Subcutaneous abdominal adipose tissue (tissue), 5 donors: ENCODE measurements around the gene ITPR3.

Experiments used
- H3K27ac ChIP-seq: one replicate; pipeline ENCODE4 v1.7.0; 2013; ENCODE audit warnings: low read depth, mild to moderate bottlenecking, inconsistent platforms, low read length, moderate library complexity
- H3K27me3 ChIP-seq, 5 donors: one replicate each; pipeline ENCODE4 v1.7.0; 2013; ENCODE audit warnings: low read length in 5 of 5, inconsistent platforms in 1 of 5; ENCODE audit not compliant: control insufficient read depth in 5 of 5, insufficient read depth in 4 of 5
- H3K36me3 ChIP-seq, 5 donors: one replicate each; pipeline ENCODE4 v1.7.0; 2013; ENCODE audit warnings: low read length in 5 of 5; ENCODE audit not compliant: control insufficient read depth in 5 of 5, insufficient read depth in 5 of 5
- H3K4me1 ChIP-seq, 5 donors: one replicate each; pipeline ENCODE4 v1.7.0; 2013; ENCODE audit warnings: low read length in 5 of 5, mild to moderate bottlenecking in 3 of 5, moderate library complexity in 1 of 5; ENCODE audit not compliant: control insufficient read depth in 5 of 5, insufficient read depth in 5 of 5
- H3K4me3 ChIP-seq, 5 donors: one replicate each; pipeline ENCODE4 v1.7.0; 2013; ENCODE audit warnings: low read length in 5 of 5, low read depth in 1 of 5
- H3K9ac ChIP-seq, 5 donors: one replicate each; pipeline ENCODE4 v1.7.0; 2013; ENCODE audit warnings: low read length in 5 of 5, mild to moderate bottlenecking in 4 of 5, moderate library complexity in 3 of 5
- H3K9me3 ChIP-seq, 5 donors: one replicate each; pipeline ENCODE4 v1.7.0; 2013; ENCODE audit warnings: low read length in 5 of 5; ENCODE audit not compliant: control insufficient read depth in 5 of 5
- donor health status: healthy.
- donor health status: healthy.
- donor health status: healthy.
- donor health status: healthy.
- donor health status: healthy.

The ITPR3 gene

DNA sequence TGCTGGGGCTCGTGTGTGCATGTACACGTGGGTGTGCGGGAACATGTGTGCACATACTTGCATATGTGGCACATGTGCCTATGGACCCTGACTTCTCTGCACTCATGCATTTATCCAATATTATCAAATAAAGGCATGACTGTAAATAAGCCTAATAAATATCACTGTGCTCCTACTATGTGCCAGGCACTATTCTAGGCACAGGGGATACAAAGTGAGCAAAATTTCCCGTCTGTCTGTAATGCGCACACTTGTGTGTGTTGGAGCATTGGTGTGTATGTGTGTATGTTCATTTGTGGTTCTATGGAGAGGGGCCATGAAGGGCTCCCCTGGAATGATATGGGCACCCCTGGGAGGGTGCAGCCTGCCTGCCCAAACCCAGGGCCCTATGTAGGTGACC lies 41.9 kb downstream of the ITPR3 start:
- Histone ChIP-seq H3K27me3 (peaks cover 0 to 2% (median 0%) of the 10 kb centered on the region in 5 donors), H3K27ac (no peak overlapping the region), H3K36me3 (peaks cover 0 to 36% (median 32%) of the 10 kb centered on the region in 5 donors), H3K4me3 (no peak overlapping the region), H3K4me1 (no peaks in the 10 kb centered on the region), H3K9ac (no peak overlapping the region), H3K9me3 (no peaks in the 10 kb centered on the region)

DNA sequence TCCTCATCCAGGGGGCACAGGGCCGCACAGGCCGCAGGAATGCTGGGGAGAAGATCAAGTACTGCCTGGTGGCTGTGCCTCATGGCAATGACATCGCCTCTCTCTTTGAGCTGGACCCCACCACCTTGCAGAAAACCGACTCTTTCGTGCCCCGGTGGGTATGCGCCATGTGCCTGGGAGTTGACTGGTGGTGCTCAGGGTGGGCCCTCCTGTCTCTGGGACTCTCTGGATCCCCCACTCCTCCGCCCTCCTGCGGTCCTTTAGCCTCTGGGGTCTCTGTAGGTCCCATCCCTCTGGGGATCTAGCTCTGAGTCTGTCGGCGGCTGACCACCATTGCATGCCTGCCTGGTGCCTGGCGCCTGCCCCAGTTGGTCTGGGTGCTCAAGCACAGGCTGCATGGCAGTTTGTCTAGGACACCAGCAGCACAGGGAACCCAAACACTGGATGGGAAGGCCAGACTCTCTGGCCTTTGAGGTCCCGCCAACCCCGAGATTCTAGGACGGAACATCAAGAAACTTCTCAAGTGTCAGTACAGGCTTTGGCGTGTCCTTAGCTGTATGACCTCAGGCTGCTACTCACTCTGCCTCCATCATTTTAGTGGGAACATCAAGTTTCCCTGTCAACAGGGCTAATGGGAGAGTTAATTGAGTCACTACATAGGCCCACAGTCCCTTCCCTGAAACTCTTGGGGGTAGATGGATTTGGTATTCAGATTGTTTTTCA lies 42.8 kb downstream of the ITPR3 start:
- no peaks in the 10 kb centered on the region for H3K9me3 ChIP-seq
- H3K27me3 ChIP-seq = peaks cover 0 to 2% (median 0%) of the 10 kb centered on the region in 5 donors
- no peak overlapping the region for H3K27ac ChIP-seq
- no peak overlapping the region for H3K9ac ChIP-seq
- no peaks in the 10 kb centered on the region for H3K4me1 ChIP-seq
- H3K4me3 ChIP-seq = no peak overlapping the region
- H3K36me3 ChIP-seq = peaks cover 0 to 44% (median 33%) of the 10 kb centered on the region in 5 donors

DNA sequence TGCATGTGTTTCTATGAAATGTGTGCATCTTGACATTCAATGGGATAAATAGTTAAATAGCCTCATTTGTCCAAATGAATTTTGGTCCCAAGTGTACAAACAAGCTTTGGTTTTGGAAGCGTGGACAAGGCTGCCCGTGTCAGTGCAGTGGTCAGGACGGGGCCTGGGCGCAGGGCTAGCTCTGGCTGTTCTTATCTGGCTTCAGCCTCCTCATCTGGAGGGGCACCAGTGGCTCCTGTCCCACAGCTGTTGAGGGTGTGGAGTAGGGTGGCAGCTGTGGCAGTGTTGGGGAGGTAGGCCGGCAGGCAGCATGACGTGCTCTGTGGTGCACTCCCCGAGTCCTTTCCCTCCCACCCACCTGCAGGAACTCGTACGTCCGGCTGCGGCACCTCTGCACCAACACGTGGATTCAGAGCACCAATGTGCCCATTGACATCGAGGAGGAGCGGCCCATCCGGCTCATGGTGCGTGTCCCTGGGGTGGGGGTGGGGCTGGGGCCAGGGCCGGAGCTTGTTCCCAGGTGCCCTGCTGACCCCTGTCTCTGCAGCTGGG lies 43.5 kb downstream of the ITPR3 start:
- Histone ChIP-seq H3K27ac (no peak overlapping the region), H3K27me3 (peaks cover 0 to 2% (median 0%) of the 10 kb centered on the region in 5 donors), H3K9ac (no peak overlapping the region), H3K36me3 (peaks cover 0 to 51% (median 37%) of the 10 kb centered on the region in 5 donors), H3K4me3 (no peak overlapping the region), H3K9me3 (no peaks in the 10 kb centered on the region), H3K4me1 (no peaks in the 10 kb centered on the region)

DNA sequence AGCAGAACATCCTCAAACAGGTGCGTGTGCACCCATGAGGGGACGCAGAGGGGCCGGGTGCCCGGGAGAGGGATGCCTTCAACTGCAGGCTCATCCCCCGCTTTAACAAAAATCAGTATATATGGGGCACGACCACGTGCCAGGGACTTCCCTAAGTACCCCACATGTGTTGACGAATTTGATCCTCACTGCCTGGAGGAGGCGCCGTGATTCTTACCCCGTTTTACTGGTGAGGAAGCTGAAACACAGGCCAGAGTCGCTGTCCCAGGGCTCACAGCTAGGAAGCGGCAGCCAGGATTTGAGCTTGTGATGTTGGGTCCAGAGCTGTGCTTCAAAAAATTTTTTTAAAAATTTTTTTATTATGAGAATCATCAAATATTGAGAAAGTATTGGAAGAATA lies 44.8 kb downstream of the ITPR3 start:
- Histone ChIP-seq H3K4me3 (no peak overlapping the region), H3K27ac (no peak overlapping the region), H3K4me1 (no peaks in the 10 kb centered on the region), H3K9me3 (no peaks in the 10 kb centered on the region), H3K36me3 (peaks cover 0 to 63% (median 46%) of the 10 kb centered on the region in 5 donors), H3K9ac (no peak overlapping the region), H3K27me3 (no peaks in the 10 kb centered on the region)

DNA sequence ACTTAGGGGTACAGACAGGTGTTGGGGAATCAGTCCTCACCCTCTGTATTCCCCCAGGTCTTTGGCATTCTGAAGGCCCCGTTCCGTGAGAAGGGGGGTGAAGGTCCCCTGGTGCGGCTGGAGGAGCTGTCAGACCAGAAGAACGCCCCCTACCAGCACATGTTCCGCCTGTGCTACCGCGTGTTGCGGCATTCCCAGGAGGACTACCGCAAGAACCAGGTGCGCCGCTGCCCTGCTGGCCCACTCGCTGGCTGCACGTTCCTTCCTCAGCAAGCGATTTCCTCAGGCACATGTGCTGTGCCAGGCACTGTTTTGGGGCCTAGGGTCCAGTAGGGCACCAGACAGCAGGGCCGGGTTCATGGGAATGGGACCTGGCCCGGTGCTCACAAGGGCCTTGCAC lies 46.0 kb downstream of the ITPR3 start:
- Histone ChIP-seq H3K27me3 (no peaks in the 10 kb centered on the region), H3K36me3 (peaks cover 0 to 71% (median 51%) of the 10 kb centered on the region in 5 donors)

DNA sequence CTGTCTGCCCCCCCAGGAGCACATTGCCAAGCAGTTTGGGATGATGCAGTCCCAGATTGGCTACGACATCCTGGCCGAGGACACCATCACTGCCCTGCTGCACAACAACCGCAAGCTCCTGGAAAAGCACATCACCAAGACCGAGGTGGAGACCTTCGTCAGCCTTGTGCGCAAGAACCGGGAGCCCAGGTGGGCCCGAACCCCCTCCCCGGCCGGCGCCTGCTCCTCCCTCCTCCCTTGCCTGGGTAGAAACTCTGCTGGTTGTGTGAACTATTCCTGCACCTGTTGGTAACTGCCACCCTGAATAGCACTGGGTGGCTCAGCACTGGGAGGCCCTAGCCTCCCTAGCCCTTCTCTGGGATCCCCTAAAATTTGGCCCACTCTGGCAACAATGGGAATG lies 46.7 kb downstream of the ITPR3 start:
- Histone ChIP-seq H3K4me3 (no peak overlapping the region), H3K36me3 (peaks cover 0 to 70% (median 48%) of the 10 kb centered on the region in 5 donors), H3K4me1 (no peaks in the 10 kb centered on the region), H3K9me3 (no peaks in the 10 kb centered on the region), H3K9ac (no peak overlapping the region), H3K27ac (no peak overlapping the region), H3K27me3 (no peaks in the 10 kb centered on the region)

More for the DNA sequence above, 46.0 kb downstream of the ITPR3 start:
- Histone ChIP-seq H3K9me3 (no peaks in the 10 kb centered on the region), H3K27ac (no peak overlapping the region), H3K4me1 (no peaks in the 10 kb centered on the region), H3K9ac (no peak overlapping the region), H3K4me3 (no peak overlapping the region)

DNA sequence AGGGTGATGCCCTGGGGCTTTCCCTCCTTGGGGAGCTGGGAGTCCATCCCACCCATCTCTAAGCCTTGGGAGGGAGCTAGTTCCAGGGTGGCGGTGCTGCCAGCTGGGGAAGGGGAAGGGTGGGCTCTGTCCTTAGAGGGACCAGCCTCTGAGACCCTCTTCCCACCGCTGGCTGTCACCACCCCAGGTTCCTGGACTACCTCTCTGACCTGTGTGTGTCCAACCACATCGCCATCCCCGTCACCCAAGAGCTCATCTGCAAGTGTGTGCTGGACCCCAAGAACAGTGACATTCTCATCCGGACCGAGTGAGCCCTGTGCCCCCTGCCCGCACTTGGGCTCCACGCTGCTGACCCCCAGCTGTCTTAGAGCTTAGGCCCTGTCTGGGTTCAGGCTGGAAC lies 47.2 kb downstream of the ITPR3 start:
- Histone ChIP-seq H3K4me1 (peaks cover 0 to 5% (median 0%) of the 10 kb centered on the region in 5 donors), H3K36me3 (peaks cover 0 to 67% (median 47%) of the 10 kb centered on the region in 5 donors), H3K4me3 (no peak overlapping the region), H3K27ac (no peak overlapping the region), H3K27me3 (no peaks in the 10 kb centered on the region), H3K9ac (no peak overlapping the region), H3K9me3 (no peaks in the 10 kb centered on the region)

DNA sequence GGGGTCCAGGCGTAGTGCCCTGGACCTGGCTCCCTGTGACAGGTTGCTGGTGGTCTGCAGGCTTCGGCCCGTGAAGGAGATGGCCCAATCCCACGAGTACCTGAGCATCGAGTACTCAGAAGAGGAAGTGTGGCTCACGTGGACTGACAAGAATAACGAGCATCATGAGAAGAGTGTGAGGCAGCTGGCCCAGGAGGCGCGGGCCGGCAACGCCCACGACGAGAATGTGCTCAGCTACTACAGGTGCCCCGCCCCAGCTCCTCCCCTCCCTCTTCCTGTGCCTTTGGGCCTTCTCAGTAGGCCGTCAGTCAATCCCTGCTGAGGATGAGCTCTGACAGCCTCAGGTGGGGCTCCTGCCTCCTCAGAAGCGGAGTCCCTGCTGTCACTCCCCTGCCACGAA lies 47.8 kb downstream of the ITPR3 start:
- Histone ChIP-seq H3K27me3 (peaks cover 0 to 2% (median 0%) of the 10 kb centered on the region in 5 donors), H3K27ac (no peak overlapping the region), H3K9me3 (no peaks in the 10 kb centered on the region), H3K36me3 (peaks cover 0 to 67% (median 51%) of the 10 kb centered on the region in 5 donors), H3K9ac (no peak overlapping the region), H3K4me3 (no peak overlapping the region), H3K4me1 (peaks cover 0 to 7% (median 0%) of the 10 kb centered on the region in 5 donors)

DNA sequence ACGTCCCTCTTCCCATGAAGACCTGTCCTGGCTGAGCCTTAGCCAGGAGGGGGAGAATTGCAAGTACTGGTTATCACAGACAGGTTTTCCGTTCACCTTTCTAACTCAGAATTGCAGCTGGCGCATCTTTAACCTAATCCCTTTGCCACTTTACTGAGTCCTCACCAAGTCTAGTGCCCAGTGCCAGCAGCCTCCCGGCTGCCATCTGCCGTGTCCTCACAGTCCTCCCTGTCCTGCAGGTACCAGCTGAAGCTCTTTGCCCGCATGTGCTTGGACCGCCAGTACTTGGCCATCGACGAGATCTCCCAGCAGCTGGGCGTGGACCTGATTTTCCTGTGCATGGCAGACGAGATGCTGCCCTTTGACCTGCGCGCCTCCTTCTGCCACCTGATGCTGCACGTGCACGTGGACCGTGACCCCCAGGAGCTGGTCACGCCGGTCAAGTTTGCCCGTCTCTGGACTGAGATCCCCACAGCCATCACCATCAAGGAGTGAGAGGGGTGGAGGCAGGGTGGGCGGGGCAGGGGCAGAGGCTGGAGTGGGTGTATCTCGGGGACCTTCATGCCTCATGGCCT lies 49.1 kb downstream of the ITPR3 start:
- Histone ChIP-seq H3K9me3 (no peaks in the 10 kb centered on the region), H3K36me3 (peaks cover 0 to 69% (median 49%) of the 10 kb centered on the region in 5 donors), H3K9ac (no peak overlapping the region), H3K4me3 (no peak overlapping the region), H3K4me1 (peaks cover 0 to 7% (median under 1%) of the 10 kb centered on the region in 5 donors), H3K27ac (no peak overlapping the region), H3K27me3 (peaks cover 0 to 2% (median 0%) of the 10 kb centered on the region in 5 donors)
